ENCODE measurements around the gene RASGRP3. TPM values are rescaled to one million over a fixed set of nuclear protein-coding genes. Genes with fewer than 3 reads are reported as not detected.

Gene RASGRP3
- total and polyA plus RNA-seq, 2 donors (not counting 1 experiment from before 2014, with no cell fraction given) = 0.50 to 6.1 TPM

- H3K79me2 ChIP-seq (ENCODE audit: control insufficient read depth, insufficient read depth, low read length) = no peaks in the 10 kb centered on the region
- H3K27ac ChIP-seq (ENCODE audit: insufficient read depth, low read length) = no peak overlapping the region
- H3K4me1 ChIP-seq (ENCODE audit: control insufficient read depth, extremely low read depth, insufficient read depth, low read length) = no peaks in the 10 kb centered on the region
- H4K20me1 ChIP-seq (ENCODE audit: control insufficient read depth, extremely low read depth, insufficient read depth, low read length) = no peaks in the 10 kb centered on the region
- no peak overlapping the region for H3K4me2 ChIP-seq (ENCODE audit: extremely low read depth, insufficient read depth, low read length)
- TF ChIP-seq EZH2 (IDR thresholded peaks at IDR 0.05; ENCODE audit: low read length, missing control alignments) (no peak), CTCF (conservative IDR thresholded peaks at IDR 0.05 in 1 of 2, IDR thresholded peaks at IDR 0.05 in 1 of 2; ENCODE audit: low read depth in 1 of 2, low read length in 2 of 2) (no peak)
- no peak overlapping the region for H3K9ac ChIP-seq (ENCODE audit: insufficient read depth, low read length)
- DNase-seq (ENCODE audit: low read depth in 2 of 2) = peak; percentile 49 to 86
- no peak overlapping the region for H2AFZ ChIP-seq (ENCODE audit: low read length)
- no peaks in the 10 kb centered on the region for H3K9me3 ChIP-seq (ENCODE audit: control insufficient read depth, insufficient read depth, low read depth, low read length)
- no peak overlapping the region for H3K4me3 ChIP-seq (replicated peaks in 1 of 4; ENCODE audit: control extremely low read depth in 1 of 4, insufficient read depth in 1 of 4, low read depth in 3 of 4, low read length in 4 of 4)
- H3K27me3 ChIP-seq (ENCODE audit: control insufficient read depth, insufficient read depth, low read length) = no peaks in the 10 kb centered on the region
- no peaks in the 10 kb centered on the region for H3K36me3 ChIP-seq (ENCODE audit: control insufficient read depth, insufficient read depth, low read length)
These were observed 19.7 kb downstream of the RASGRP3 start for GRCh38 chr2:33496150-33496549.

DNA sequence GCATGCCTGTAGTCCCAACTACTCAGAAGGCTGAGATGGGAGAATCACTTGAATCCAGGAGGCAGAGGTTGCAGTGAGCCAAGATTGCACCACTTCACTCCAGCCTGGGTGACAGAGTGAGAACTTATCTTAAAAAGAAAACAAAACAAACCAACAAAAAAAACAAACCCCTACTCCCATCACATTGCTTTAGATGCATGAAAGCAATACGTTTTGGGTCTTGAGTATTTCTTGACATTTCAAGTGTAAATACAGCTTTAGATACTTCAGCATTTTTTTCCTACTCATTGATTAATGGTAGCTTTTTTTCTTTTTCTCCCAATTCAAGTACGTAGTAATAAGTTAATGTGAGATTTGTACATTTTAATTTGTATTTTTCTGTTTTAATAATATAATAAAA is 20.3 kb downstream of the RASGRP3 start:
- peak in 1 of 2 donors; percentile 35 for DNase-seq (ENCODE audit: low read depth in 2 of 2)
- no peaks in the 10 kb centered on the region for H3K9me3 ChIP-seq (ENCODE audit: control insufficient read depth, insufficient read depth, low read depth, low read length)
- H3K27me3 ChIP-seq (ENCODE audit: control insufficient read depth, insufficient read depth, low read length) = no peaks in the 10 kb centered on the region
- H3K4me3 ChIP-seq (replicated peaks in 1 of 4; ENCODE audit: control extremely low read depth in 1 of 4, insufficient read depth in 1 of 4, low read depth in 3 of 4, low read length in 4 of 4) = no peak overlapping the region
- no peak overlapping the region for H3K4me2 ChIP-seq (ENCODE audit: extremely low read depth, insufficient read depth, low read length)
- no peak overlapping the region for H3K27ac ChIP-seq (ENCODE audit: insufficient read depth, low read length)
- no peaks in the 10 kb centered on the region for H3K4me1 ChIP-seq (ENCODE audit: control insufficient read depth, extremely low read depth, insufficient read depth, low read length)
- no peaks in the 10 kb centered on the region for H4K20me1 ChIP-seq (ENCODE audit: control insufficient read depth, extremely low read depth, insufficient read depth, low read length)
- H2AFZ ChIP-seq (ENCODE audit: low read length) = no peak overlapping the region
- H3K79me2 ChIP-seq (ENCODE audit: control insufficient read depth, insufficient read depth, low read length) = no peaks in the 10 kb centered on the region
- no peak overlapping the region for H3K9ac ChIP-seq (ENCODE audit: insufficient read depth, low read length)
- no peaks in the 10 kb centered on the region for H3K36me3 ChIP-seq (ENCODE audit: control insufficient read depth, insufficient read depth, low read length)
- TF ChIP-seq EZH2 (IDR thresholded peaks at IDR 0.05; ENCODE audit: low read length, missing control alignments) = no peak
- no peak for TF ChIP-seq CTCF (conservative IDR thresholded peaks at IDR 0.05 in 1 of 2, IDR thresholded peaks at IDR 0.05 in 1 of 2; ENCODE audit: low read depth in 1 of 2, low read length in 2 of 2)

DNA sequence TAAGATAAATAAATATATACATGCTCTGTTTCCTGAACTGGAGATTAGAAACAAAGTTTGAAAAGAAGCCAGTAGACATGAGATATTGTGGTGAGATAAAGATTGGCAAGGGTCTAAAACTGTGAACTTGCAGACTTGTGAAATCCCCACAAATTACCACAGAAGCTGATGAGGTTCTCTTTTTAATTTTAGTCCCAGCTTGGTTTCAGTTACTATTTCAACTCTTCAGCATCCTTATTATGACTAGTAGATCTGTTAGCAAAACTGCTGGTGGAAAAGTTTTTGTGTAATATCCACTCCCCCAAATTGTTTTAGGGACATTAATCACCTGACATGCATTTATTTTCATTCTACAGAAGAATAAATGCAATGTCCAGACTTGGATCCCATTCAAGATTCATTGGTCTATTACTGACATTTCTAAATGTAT is 20.8 kb downstream of the RASGRP3 start:
- H3K4me2 ChIP-seq (ENCODE audit: extremely low read depth, insufficient read depth, low read length) = no peak overlapping the region
- DNase-seq (ENCODE audit: low read depth in 2 of 2) = peak; percentile 24 to 88
- no peaks in the 10 kb centered on the region for H4K20me1 ChIP-seq (ENCODE audit: control insufficient read depth, extremely low read depth, insufficient read depth, low read length)
- no peaks in the 10 kb centered on the region for H3K4me1 ChIP-seq (ENCODE audit: control insufficient read depth, extremely low read depth, insufficient read depth, low read length)
- H3K9me3 ChIP-seq (ENCODE audit: control insufficient read depth, insufficient read depth, low read depth, low read length) = no peaks in the 10 kb centered on the region
- H3K27ac ChIP-seq (ENCODE audit: insufficient read depth, low read length) = no peak overlapping the region
- H3K9ac ChIP-seq (ENCODE audit: insufficient read depth, low read length) = no peak overlapping the region
- TF ChIP-seq CTCF (conservative IDR thresholded peaks at IDR 0.05 in 1 of 2, IDR thresholded peaks at IDR 0.05 in 1 of 2; ENCODE audit: low read depth in 1 of 2, low read length in 2 of 2) (no peak), EZH2 (IDR thresholded peaks at IDR 0.05; ENCODE audit: low read length, missing control alignments) (no peak)
- no peaks in the 10 kb centered on the region for H3K79me2 ChIP-seq (ENCODE audit: control insufficient read depth, insufficient read depth, low read length)
- H2AFZ ChIP-seq (ENCODE audit: low read length) = no peak overlapping the region
- no peak overlapping the region for H3K4me3 ChIP-seq (replicated peaks in 1 of 4; ENCODE audit: control extremely low read depth in 1 of 4, insufficient read depth in 1 of 4, low read depth in 3 of 4, low read length in 4 of 4)
- no peaks in the 10 kb centered on the region for H3K36me3 ChIP-seq (ENCODE audit: control insufficient read depth, insufficient read depth, low read length)
- no peaks in the 10 kb centered on the region for H3K27me3 ChIP-seq (ENCODE audit: control insufficient read depth, insufficient read depth, low read length)

Measured in fibroblast of lung (primary cell).